HG02678 (cell line): ENCODE data around the gene KIF5A.

Source experiments
- ATAC-seq: cut with Tn5 transposase; IDR thresholded peaks from one replicate; pipeline ENCODE4 v1.9.1; 2021; ENCODE audit warnings: mild to moderate bottlenecking, moderate library complexity; ENCODE audit not compliant: unreplicated experiment

KIF5A gene

GRCh38 chr12:57604992-57605810 is 55.4 kb downstream of the KIF5A start:
- ATAC-seq = no peak

DNA sequence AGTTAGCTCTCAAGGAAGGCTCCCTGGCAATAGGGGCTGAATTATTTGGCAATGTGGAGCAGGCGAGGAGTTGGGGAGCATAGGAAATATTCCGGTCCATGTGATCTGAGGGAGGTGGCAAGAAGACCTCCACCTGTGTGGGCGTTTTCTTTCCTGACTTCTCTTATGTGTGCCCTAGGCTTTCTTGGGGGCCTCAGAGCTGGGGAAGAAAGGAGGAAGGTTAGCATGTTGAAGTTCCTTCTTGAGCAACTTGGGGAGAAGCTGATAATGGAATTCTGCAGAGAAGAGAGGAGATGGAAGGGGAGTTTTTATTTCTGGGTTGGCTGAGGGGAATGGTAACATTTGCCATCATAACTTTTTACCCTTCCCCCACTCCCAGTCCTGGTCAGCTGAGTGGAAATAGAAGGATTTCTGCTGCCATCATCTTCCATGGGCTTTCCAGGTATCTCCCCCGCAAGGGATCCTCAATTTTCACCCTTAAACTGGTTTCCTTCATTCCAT is 56.0 kb downstream of the KIF5A start:
- no peak for ATAC-seq

GRCh38 chr12:57606399-57606798 is 56.6 kb downstream of the KIF5A start:
- no peak for ATAC-seq

- no peak for ATAC-seq
These were observed 57.0 kb downstream of the KIF5A start for GRCh38 chr12:57606821-57607220.

- ATAC-seq = no peak
These were observed 58.3 kb downstream of the KIF5A start for GRCh38 chr12:57607958-57608663.

- no peak for ATAC-seq
These were observed 59.4 kb downstream of the KIF5A start for GRCh38 chr12:57609101-57609780.

DNA sequence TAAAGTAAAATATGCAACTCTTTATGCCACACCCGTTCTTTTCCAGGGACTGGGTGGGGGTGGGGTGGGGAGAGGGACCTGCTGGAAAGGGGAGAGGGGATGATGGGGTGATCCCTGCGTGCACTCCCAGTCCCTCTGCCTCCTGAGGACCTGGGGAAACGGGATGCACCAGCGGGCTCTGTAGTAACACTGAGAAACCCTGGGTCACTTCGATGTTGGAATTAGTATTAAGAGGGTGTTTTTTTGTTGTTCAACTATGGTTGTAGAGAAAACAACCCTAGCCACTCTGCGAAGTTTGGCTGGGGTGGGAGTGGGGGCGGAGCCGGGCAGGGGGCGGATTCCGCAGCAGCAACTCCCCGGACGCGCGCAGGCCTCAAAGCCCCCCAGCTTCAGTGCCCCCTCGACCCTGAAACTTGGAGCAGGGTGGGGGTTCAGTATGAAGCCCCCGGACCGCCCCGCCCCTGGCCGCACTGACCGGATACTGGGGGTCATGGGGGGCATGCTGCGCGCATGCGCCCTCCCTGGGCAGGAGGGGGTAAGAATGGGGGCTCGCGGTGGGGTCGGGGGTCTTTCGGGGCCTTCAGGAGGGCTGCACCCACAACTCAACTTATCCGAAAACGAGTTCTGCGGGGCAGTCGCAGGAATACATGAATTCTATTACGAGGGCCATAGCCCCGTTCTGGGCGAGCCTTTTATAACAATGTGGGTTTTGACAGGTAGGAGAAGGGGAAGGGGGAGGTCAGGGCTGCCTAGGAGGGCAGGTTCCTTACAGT is 60.1 kb downstream of the KIF5A start:
- ATAC-seq = no peak

DNA sequence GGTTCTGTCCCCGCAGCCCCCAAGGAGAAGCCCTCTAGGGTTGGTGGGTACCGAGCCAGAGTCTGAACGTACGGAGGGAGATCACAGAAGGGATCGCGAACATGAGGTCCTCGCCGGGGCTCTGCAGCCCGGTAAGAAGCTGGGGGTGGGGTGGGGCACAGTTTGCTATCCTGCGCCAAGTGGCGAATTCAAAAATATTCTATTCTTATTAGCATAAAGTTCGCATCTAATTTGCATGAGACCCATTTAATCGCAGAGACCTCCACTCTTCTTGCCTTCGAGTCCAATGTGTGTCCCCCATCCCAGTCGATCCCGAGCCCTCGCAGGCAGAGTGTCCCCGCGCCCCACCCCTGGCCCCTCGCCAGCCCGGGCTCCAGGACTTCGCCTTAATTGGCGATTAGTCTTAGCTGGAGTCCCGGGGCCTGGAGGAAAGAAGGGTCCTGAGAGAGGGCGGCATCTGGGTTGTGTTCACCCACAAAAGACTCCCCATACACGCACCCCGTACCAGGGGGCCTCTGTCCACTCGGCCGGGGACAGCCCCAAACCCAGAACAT is 60.8 kb downstream of the KIF5A start:
- ATAC-seq = no peak

DNA sequence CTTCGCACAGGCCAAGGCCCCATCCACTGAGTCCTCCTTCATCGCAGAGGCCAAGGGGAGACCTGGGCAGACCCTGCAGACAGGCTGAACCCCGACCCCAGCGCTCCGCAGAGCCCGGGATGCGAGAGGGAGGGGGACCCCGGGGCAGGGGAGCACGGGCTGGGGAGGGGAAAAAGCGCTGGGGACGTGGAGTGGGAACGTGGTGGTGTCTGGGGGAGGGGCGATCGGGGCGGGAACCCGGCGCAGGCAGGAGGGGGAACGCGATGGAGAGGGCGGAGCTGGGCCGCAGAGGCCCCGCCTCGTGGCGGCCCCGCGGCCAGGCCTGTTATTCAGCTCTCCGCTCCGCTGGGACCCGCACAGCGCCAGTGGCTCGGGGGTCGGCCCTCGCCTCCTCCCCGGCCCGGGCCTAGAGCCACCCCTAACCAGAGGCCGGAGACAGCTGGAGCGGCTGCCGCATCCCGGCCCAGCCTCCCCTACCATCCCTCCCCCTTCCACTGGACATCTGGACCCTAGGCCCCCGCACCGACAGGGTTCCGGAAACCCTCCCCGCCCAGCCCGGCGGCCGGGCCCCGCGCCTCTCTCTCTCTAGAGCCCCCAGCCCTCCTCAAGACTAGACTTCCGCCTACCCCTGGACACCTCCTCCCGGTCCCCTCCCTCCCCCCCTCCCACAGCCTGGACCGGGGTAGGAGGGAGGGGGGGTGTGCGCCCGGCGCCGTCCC is 61.4 kb downstream of the KIF5A start, which contains the start of gene ARHGEF25:
ARHGEF25 (plus strand) TSS at position 328 of the 719 bp plus-strand sequence. CDS start 460 bp downstream, outside the sequence.
- ATAC-seq = peak; percentile 41

DNA sequence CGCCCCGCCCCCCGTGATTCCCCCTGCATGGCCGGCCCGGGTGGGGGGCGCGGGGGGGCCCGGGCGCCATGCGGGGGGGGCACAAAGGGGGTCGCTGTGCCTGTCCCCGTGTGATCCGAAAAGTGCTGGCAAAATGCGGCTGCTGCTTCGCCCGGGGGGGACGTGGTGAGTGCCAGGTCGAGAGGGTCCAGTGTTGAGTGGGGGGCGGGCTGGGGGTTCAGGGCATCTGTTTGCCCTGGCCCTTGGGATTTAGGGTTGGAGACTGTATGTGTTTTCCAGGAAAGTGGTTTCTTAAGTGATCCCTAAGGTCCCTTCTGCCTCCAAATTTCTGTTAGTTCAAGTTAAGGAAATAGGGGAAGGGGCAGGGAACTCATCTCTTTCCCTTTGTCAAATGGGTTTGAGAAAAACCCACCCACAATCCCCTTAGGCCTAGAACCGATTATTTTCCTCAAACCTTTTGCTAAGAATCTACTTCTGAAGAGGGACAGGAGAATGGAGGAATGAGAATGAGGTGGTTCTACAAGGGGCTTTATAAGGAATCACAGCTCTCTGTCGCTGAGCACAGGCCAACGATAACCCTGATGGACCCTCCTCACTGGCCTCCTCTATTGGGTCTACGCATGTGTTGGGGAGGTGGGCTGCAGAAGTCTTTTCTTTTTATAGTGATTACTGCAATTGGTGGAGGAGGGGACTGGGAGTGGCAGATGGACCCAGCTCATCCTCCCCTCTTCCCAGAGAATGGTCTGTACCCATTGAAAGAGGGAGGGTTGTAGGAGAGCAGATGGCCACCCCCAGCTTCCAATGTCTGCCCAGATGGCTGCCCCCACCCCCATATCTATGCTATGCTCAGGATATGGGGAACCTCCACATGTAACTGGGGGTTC is 62.2 kb downstream of the KIF5A start:
- no peak for ATAC-seq

DNA sequence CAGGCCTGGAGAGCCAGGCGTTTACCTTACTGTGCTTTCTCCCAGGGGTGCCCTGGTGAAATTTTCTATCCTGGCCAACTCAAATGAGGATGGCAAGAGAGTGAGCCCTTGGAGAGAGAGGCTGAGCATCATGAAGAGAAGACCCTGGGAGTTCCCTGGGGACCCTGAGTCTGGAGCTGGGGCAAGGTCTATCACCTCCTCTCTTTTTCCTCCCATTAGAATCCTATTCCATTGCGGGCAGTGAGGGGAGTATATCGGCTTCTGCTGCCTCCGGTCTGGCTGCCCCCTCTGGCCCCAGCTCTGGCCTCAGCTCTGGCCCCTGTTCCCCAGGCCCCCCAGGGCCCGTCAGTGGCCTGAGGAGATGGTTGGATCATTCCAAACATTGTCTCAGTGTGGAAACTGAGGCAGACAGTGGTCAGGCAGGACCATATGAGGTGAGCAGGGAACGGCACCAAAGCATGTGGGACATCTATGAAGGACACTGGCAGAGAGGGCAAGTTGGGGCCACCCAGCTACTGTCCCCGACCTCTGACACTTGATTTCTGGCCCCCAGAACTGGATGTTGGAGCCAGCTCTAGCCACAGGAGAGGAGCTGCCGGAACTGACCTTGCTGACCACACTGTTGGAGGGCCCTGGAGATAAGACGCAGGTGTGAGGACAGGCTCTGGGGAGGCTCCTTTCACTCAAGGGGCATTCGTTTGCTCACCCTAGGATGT is 63.0 kb downstream of the KIF5A start:
- ATAC-seq = no peak

GRCh38 chr12:57613427-57614109 is 63.7 kb downstream of the KIF5A start:
- ATAC-seq = no peak

DNA sequence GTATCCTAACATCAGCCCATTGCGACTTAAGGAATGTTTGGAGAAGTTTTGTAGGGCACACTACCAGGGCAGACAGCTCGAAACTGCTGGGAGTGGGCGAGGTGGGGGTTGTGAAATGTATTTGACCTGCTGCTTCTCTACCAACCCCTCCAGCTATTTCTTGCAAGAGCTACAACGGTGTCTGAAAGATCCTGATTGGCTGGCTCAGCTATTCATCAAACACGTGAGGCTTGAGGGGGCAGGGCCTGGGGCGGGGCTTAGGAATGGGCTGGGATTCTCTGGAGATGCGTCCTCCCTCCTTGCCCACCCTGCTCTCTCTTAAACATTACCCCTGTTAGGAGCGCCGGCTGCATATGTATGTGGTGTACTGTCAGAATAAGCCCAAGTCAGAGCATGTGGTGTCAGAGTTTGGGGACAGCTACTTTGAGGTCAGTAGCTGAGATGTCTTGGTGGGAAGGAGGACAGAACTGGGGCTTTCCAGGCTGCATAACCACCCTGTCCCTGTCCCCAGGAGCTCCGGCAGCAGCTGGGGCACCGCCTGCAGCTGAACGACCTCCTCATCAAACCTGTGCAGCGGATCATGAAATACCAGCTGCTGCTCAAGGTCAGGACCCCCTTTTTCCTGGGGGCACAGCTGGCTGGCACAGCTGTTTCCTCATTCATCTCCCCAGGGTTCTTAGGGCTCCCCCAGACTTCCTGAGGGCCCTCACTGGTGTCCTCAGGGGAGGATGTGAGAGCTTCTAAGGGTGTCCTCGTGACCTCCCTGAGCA is 64.5 kb downstream of the KIF5A start:
- ATAC-seq = peak; percentile 60

GRCh38 chr12:57614948-57615500 is 65.2 kb downstream of the KIF5A start:
- no peak for ATAC-seq

DNA sequence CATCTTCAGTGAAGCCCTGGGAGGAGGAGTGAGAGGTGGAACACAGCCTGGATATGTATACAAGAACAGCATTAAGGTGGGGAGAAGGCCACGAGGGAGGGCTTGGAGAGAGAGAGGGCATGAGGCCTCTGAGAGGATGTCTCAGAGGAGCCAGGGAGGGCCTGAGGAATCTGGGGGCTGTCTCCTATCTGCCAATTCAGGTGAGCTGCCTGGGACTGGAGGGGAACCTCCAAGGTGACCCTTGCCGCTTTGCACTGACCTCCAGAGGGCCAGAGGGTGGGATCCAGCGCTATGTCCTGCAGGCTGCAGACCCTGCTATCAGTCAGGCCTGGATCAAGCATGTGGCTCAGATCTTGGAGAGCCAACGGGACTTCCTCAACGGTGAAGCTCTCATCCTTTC is 65.8 kb downstream of the KIF5A start:
- no peak for ATAC-seq

DNA sequence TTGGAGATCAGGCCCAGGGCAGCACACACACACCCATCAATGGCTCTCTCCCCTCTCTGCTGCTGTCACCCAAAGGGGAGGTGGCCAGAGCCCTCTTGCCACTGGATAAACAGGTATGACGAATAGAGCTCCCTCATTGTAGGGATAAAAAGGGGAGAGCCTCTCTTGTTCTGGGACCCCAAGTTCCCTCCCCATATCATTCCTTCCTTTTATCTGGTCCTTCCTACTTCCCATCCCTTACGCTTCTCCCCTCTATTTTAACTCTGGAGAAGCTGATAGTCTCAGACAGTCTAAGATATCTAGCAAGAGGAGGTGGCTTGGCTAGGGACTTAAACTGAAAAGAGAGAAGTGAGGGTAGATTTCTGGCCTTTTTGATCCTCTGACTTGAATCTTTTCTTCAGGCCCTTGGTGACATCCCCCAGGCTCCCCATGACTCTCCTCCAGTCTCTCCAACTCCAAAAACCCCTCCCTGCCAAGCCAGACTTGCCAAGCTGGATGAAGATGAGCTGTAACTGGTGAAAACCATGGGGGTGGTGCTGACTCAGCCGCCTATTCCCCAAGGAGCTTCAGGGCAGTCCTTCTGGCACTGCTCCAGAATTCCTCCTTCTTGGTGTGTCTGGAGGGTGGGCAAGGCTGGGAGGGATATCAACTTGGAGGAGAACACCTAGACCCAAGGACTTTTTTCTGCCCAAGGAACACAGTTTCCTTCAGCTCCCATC is 66.7 kb downstream of the KIF5A start:
- ATAC-seq = no peak
